Neural cell (in vitro differentiated cells): ENCODE data around the gene OR4E1.

ENCODE experiments used
- EZH2 ChIP-seq: fragments of 200-600, 300-800 bp; shearing (Covaris generic), sonication (generic); IDR thresholded peaks from 2 replicates; pipeline ENCODE4 v1.6.1; 2014; ENCODE audit warnings: antibody characterized with exemption, low read length, borderline replicate concordance, mild to moderate bottlenecking; ENCODE audit not compliant: insufficient read depth, poor library complexity, severe bottlenecking
- MXI1 ChIP-seq: fragments of 450-650 bp; conservative IDR thresholded peaks from 2 replicates; pipeline ENCODE4 v1.6.1; 2014; ENCODE audit warnings: antibody characterized with exemption, mild to moderate bottlenecking; ENCODE audit not compliant: poor library complexity, severe bottlenecking
- POLR2AphosphoS5 ChIP-seq: IDR thresholded peaks from 2 replicates; pipeline ENCODE4 v1.6.1; 2012
- RAD21 ChIP-seq: fragments of 450-650 bp; conservative IDR thresholded peaks from 2 replicates; pipeline ENCODE4 v1.6.1; 2014; ENCODE audit warnings: antibody characterized with exemption, mild to moderate bottlenecking, moderate library complexity
- TF ChIP-seq, protein P1 (sequence below): fragments of 450-650 bp; IDR thresholded peaks from 2 replicates; pipeline ENCODE4 v1.5.1; 2014; ENCODE audit warnings: antibody characterized with exemption, mild to moderate bottlenecking, moderate library complexity; ENCODE audit not compliant: poor library complexity, severe bottlenecking

DNA sequence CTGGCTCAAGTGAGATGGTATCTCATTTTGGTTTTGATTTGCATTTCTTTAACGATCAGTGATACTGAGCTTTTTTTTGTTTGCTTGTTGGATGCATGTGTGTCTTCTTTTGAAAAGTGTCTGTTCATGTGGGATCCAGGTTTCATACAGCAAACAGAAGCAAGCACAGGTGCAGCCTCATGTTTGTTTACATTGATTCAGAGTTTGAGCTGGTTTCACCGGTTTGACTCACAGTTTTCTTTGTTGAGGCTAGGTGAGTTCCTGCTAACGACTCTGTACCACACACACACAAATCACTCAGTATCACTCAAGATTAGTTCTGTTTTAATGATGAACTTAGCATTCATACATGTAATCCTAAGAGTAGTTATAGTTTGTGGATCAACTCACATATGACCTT, 42.5 kb downstream of the OR4E1 start:
- TF ChIP-seq, protein P1, sequence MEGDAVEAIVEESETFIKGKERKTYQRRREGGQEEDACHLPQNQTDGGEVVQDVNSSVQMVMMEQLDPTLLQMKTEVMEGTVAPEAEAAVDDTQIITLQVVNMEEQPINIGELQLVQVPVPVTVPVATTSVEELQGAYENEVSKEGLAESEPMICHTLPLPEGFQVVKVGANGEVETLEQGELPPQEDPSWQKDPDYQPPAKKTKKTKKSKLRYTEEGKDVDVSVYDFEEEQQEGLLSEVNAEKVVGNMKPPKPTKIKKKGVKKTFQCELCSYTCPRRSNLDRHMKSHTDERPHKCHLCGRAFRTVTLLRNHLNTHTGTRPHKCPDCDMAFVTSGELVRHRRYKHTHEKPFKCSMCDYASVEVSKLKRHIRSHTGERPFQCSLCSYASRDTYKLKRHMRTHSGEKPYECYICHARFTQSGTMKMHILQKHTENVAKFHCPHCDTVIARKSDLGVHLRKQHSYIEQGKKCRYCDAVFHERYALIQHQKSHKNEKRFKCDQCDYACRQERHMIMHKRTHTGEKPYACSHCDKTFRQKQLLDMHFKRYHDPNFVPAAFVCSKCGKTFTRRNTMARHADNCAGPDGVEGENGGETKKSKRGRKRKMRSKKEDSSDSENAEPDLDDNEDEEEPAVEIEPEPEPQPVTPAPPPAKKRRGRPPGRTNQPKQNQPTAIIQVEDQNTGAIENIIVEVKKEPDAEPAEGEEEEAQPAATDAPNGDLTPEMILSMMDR = no peak
- no peak for TF ChIP-seq RAD21
- no peak for TF ChIP-seq EZH2
- no peak for TF ChIP-seq MXI1
- no peak for TF ChIP-seq POLR2AphosphoS5
